Osteoblast (primary cell): Measurements from ENCODE around the gene SLC25A25. TPM values are rescaled to one million over a fixed set of nuclear protein-coding genes. Genes with fewer than 3 reads are reported as not detected.

Experiments
- DNase-seq: peaks from one replicate; pipeline ENCODE4 v3.0.0; 2011; ENCODE audit warnings: low spot score, mixed read lengths; ENCODE audit not compliant: insufficient read length; ENCODE audit errors: missing footprints
- H2AFZ ChIP-seq: 2 replicates; pipeline ENCODE4 v1.6.0; 2011; ENCODE audit warnings: mild to moderate bottlenecking, low read length
- H3K27ac ChIP-seq: 2 replicates; pipeline ENCODE4 v1.5.1; 2011; ENCODE audit warnings: mild to moderate bottlenecking, low read depth, low read length, moderate library complexity
- H3K27me3 ChIP-seq: 2 replicates; pipeline ENCODE4 v1.6.0; 2012; ENCODE audit warnings: mild to moderate bottlenecking, control low read depth, inconsistent platforms, low read length, moderate library complexity; ENCODE audit not compliant: insufficient read depth
- H3K36me3 ChIP-seq: 2 replicates; pipeline ENCODE4 v1.5.1; 2011; ENCODE audit warnings: mild to moderate bottlenecking, low read length, control low read depth, moderate library complexity; ENCODE audit not compliant: insufficient read depth
- H3K4me1 ChIP-seq: 2 replicates; pipeline ENCODE4 v1.5.1; 2011; ENCODE audit warnings: mild to moderate bottlenecking, low read length, control low read depth, moderate library complexity; ENCODE audit not compliant: insufficient read depth
- H3K4me2 ChIP-seq: 2 replicates; pipeline ENCODE4 v1.6.0; 2011; ENCODE audit warnings: mild to moderate bottlenecking, low read length; ENCODE audit not compliant: insufficient read depth
- H3K4me3 ChIP-seq: fragments of 200-600 bp; sonication (generic); 3 replicates; pipeline ENCODE4 v1.5.1; 2012; ENCODE audit warnings: mild to moderate bottlenecking, low read length, inconsistent platforms; ENCODE audit not compliant: insufficient read depth
- H3K79me2 ChIP-seq: 2 replicates; pipeline ENCODE4 v1.6.0; 2012; ENCODE audit warnings: mild to moderate bottlenecking, low read length, control low read depth, inconsistent platforms; ENCODE audit not compliant: insufficient read depth
- H3K9me3 ChIP-seq: 2 replicates; pipeline ENCODE4 v1.5.1; 2011; ENCODE audit warnings: low read depth, low read length, control low read depth
- H4K20me1 ChIP-seq: 2 replicates; pipeline ENCODE4 v1.6.0; 2012; ENCODE audit warnings: mild to moderate bottlenecking, low read length, control low read depth; ENCODE audit not compliant: insufficient read depth
- CTCF ChIP-seq: IDR thresholded peaks from 2 replicates; pipeline ENCODE4 v1.5.1; 2011; ENCODE audit warnings: mild to moderate bottlenecking, low read depth, low read length, moderate library complexity; ENCODE audit errors: extremely low read depth
- total RNA-seq: library from RNA; depleted of rRNA; stranded (reverse); fragments of >200 nt; gene quantifications from 2 replicates; pipeline ENCODE4 v1.2.3, GENCODE V29; 2012

SLC25A25 gene
- total RNA-seq, 1 donor: 13.4 TPM

GRCh38 chr9:128153060-128153946 is 85.3 kb downstream of the SLC25A25 start:
- H3K27ac ChIP-seq: no peak overlapping the region
- no peak for TF ChIP-seq CTCF
- no peaks in the 10 kb centered on the region for H4K20me1 ChIP-seq
- H3K4me1 ChIP-seq: no peaks in the 10 kb centered on the region
- H3K36me3 ChIP-seq: no peaks in the 10 kb centered on the region
- no peak overlapping the region for H3K4me3 ChIP-seq
- H3K27me3 ChIP-seq: peaks cover 3% of the 10 kb centered on the region
- H3K9me3 ChIP-seq: no peaks in the 10 kb centered on the region
- H2AFZ ChIP-seq: no peak overlapping the region
- H3K4me2 ChIP-seq: no peak overlapping the region
- peak; percentile 62 for DNase-seq
- no peaks in the 10 kb centered on the region for H3K79me2 ChIP-seq

- no peak for TF ChIP-seq CTCF
Observed at GRCh38 chr9:128153947-128154695, 86.1 kb downstream of the SLC25A25 start.

DNA sequence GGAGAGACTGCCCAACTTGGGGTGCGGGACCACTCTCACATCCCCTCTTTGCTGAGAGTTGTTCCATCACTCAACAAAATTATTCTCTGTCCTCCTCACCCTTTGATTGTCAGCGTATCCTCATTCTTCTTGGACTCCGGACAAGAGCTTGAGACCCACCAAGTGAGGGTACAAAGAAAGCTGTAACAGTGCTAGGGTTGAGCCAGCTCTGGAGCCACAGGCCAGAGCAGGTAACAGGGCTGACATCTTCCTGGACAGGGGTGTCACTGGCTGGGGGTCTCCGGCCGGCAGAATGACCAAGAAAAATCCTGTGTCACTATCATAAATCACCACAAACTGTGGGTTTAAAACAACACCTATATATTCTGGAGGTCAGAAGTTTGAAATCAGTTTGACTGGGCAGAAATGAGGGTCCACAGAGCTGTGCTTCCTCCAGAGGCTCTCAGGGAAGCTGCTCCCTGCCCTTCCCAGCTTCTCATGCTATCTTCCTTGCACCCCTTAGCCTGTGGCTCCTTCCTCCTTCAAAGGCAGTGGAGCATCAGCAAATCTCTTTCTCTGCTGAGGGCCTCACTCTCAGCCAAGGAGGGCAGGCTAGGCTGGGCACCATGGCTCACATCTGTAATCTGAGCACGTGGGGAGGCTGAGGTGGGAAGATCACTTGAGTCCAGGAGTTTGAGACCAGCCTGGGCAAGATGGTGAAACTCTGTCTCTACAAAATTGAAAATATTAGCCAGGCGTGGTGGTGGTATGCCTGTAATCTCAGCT is 87.9 kb downstream of the SLC25A25 start:
- Histone ChIP-seq H3K27me3 (no peaks in the 10 kb centered on the region), H3K9me3 (no peaks in the 10 kb centered on the region), H3K36me3 (no peaks in the 10 kb centered on the region), H3K27ac (no peak overlapping the region), H3K79me2 (peaks cover 2% of the 10 kb centered on the region), H3K4me3 (no peak overlapping the region), H3K4me2 (no peak overlapping the region), H4K20me1 (peaks cover 4% of the 10 kb centered on the region), H3K4me1 (peaks cover 2% of the 10 kb centered on the region), H2AFZ (no peak overlapping the region)
- no peak for TF ChIP-seq CTCF
- DNase-seq: peak; percentile 65

More at GRCh38 chr9:128153947-128154695, 86.1 kb downstream of the SLC25A25 start:
- no peaks in the 10 kb centered on the region for H3K36me3 ChIP-seq
- H4K20me1 ChIP-seq: no peaks in the 10 kb centered on the region
- H3K27ac ChIP-seq: no peak overlapping the region
- H3K27me3 ChIP-seq: no peaks in the 10 kb centered on the region
- H3K9me3 ChIP-seq: no peaks in the 10 kb centered on the region
- no peak overlapping the region for H3K4me3 ChIP-seq
- H3K79me2 ChIP-seq: no peaks in the 10 kb centered on the region
- no peaks in the 10 kb centered on the region for H3K4me1 ChIP-seq
- H3K4me2 ChIP-seq: no peak overlapping the region
- peak; percentile 45 for DNase-seq
- H2AFZ ChIP-seq: no peak overlapping the region

Other genes with a start within 250 kb of the SLC25A25 start
- gene ENG, start 213.6 kb upstream of the SLC25A25 start, total RNA-seq: 60.8 and 87.5 TPM in 2 replicates
- gene AK1, start 190.6 kb upstream of the SLC25A25 start, total RNA-seq: 100 and 106 TPM in 2 replicates
- gene ST6GALNAC6, start 168.6 kb upstream of the SLC25A25 start, total RNA-seq: 52.7 and 53.2 TPM in 2 replicates
- gene ST6GALNAC4, start 151.2 kb upstream of the SLC25A25 start, total RNA-seq: 29.5 and 33.7 TPM in 2 replicates
- 2.2 and 3.5 TPM in 2 replicates for gene PIP5KL1, start 137.5 kb upstream of the SLC25A25 start, total RNA-seq
- gene DPM2, start 130.4 kb upstream of the SLC25A25 start, total RNA-seq: 10.1 and 11.5 TPM in 2 replicates
- 18.0 and 20.6 TPM in 2 replicates for gene EEIG1, start 87.2 kb upstream of the SLC25A25 start, total RNA-seq
- 10.1 and 10.6 TPM in 2 replicates for gene NAIF1, start 912 bp upstream of the SLC25A25 start, total RNA-seq
- 42.7 and 50.3 TPM in 2 replicates for gene PTGES2, start 59.5 kb downstream of the SLC25A25 start, total RNA-seq
- gene LCN2, start 81.2 kb downstream of the SLC25A25 start, total RNA-seq: not detected in 2 replicates
- 24.5 and 33.3 TPM in 2 replicates for gene BBLN, start 92.0 kb downstream of the SLC25A25 start, total RNA-seq
- gene CIZ1, start 123.3 kb downstream of the SLC25A25 start, total RNA-seq: 33.7 and 40.1 TPM in 2 replicates
- 3.6 and 6.5 TPM in 2 replicates for gene DNM1, start 135.1 kb downstream of the SLC25A25 start, total RNA-seq
- gene GOLGA2, start 207.8 kb downstream of the SLC25A25 start, total RNA-seq: 121 and 137 TPM in 2 replicates
- 19.2 and 20.3 TPM in 2 replicates for gene SWI5, start 208.0 kb downstream of the SLC25A25 start, total RNA-seq